Myocyte (in vitro differentiated cells): ENCODE measurements around the gene GABRR2. TPM values are rescaled to one million over a fixed set of nuclear protein-coding genes. Genes with fewer than 3 reads are reported as not detected.

Experiments used
- DNase-seq: peaks from one replicate; pipeline ENCODE4 v3.0.0-alpha.2; 2012; ENCODE audit warnings: low read depth
- polyA plus RNA-seq: library from polyadenylated mRNA; unstranded; fragments of >200 nt; gene quantifications from one replicate; pipeline ENCODE4 v1.2.1, GENCODE V29; 2012; ENCODE audit warnings: missing spikeins
- total RNA-seq: library from RNA; depleted of rRNA; stranded (reverse); fragments of >200 nt; gene quantifications from 2 replicates; pipeline ENCODE4 v1.2.3, GENCODE V29; 2014

GABRR2 gene
- 0.13 and 0.21 TPM in 2 replicates for total RNA-seq
- 0.30 TPM for polyA plus RNA-seq

GRCh38 chr6:89315249-89315885, at the start of gene GABRR2:
Gene GABRR2 (minus strand): TSS chr6:89315299. CDS start chr6:89315165, 134 bp downstream.
- DNase-seq, result no peak

GRCh38 chr6:89364586-89364985, 49.5 kb upstream of the GABRR2 start:
- no peak for DNase-seq

- no peak for DNase-seq
These were observed 46.1 kb upstream of the GABRR2 start for GRCh38 chr6:89361171-89361570.

- DNase-seq, result peak; percentile 49
These were observed 45.4 kb upstream of the GABRR2 start for GRCh38 chr6:89360415-89360999.

GRCh38 chr6:89359561-89359960, 44.5 kb upstream of the GABRR2 start:
- peak; percentile 16 for DNase-seq

GRCh38 chr6:89357390-89357789, 42.3 kb upstream of the GABRR2 start:
- DNase-seq, result no peak

- no peak for DNase-seq
These were observed 41.6 kb upstream of the GABRR2 start for GRCh38 chr6:89356642-89357170.

- DNase-seq, result no peak
These were observed 40.6 kb upstream of the GABRR2 start for GRCh38 chr6:89355511-89356194.

GRCh38 chr6:89353702-89354392, 38.7 kb upstream of the GABRR2 start:
- no peak for DNase-seq

GRCh38 chr6:89353118-89353556, 38.0 kb upstream of the GABRR2 start:
- no peak for DNase-seq

- DNase-seq, result peak; percentile 93
These were observed 37.4 kb upstream of the GABRR2 start, which contains the start of gene UBE2J1 for GRCh38 chr6:89352278-89353117. Gene UBE2J1 (minus strand): TSS chr6:89352722. CDS start chr6:89352569, 153 bp downstream.

GRCh38 chr6:89351671-89352277, 36.7 kb upstream of the GABRR2 start:
- DNase-seq, result peak; percentile 21

GRCh38 chr6:89350281-89350966, 35.3 kb upstream of the GABRR2 start:
- no peak for DNase-seq

GRCh38 chr6:89348372-89348771, 33.3 kb upstream of the GABRR2 start:
- DNase-seq, result no peak

GRCh38 chr6:89347825-89348224, 32.7 kb upstream of the GABRR2 start:
- no peak for DNase-seq

GRCh38 chr6:89346433-89346832, 31.3 kb upstream of the GABRR2 start:
- DNase-seq, result no peak

- DNase-seq, result no peak
These were observed 24.5 kb upstream of the GABRR2 start for GRCh38 chr6:89339565-89339964.

- no peak for DNase-seq
These were observed 20.1 kb upstream of the GABRR2 start for GRCh38 chr6:89335164-89335563.

- no peak for DNase-seq
These were observed 15.8 kb upstream of the GABRR2 start for GRCh38 chr6:89330910-89331309.

- DNase-seq, result no peak
These were observed 13.9 kb upstream of the GABRR2 start for GRCh38 chr6:89328976-89329375.
